ENCODE measurements around the gene ANXA2R.
"Not testable (repeated sequence)": the region's sequence is repeated elsewhere in the genome, so short reads cannot be mapped to it uniquely, and the experiment has no call there.

Gene ANXA2R

GRCh38 chr5:43040287-43041098 lies at the start of gene ANXA2R:
ANXA2R (minus strand) TSS chr5:43040319; CDS start chr5:43040046, 273 bp downstream.
- no peak for DNase-seq (ENCODE audit: low spot score)

DNA sequence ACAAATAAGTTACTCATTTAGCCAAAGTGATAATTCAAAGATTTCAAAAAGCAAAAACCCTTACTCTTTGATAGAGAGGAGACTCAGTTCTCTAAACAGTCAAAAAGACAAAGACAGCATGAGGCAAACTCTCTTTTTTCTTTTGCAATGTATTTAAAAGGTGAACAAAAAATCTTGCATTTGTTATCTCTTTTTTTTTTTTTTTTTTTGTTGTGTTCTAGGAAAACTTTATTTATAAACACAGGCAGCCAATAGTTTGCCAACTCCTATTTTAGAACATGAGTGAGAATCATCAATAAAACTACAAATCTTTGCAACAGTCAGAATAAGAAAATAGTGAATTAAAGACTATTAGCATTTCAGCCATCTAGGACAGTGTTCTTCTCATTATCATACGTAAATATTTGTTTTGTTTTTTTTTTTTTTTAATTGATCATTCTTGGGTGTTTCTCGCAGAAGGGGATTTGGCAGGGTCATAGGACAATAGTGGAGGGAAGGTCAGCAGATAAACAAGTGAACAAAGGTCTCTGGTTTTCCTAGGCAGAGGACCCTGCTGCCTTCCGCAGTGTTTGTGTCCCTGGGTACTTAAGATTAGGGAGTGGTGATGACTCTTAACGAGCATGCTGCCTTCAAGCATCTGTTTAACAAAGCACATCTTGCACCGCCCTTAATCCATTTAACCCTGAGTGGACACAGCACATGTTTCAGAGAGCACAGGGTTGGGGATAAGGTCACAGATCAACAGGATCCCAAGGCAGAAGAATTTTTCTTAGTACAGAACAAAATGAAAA lies 46.2 kb upstream of the ANXA2R start:
- DNase-seq (ENCODE audit: low spot score): not testable (repeated sequence)

DNA sequence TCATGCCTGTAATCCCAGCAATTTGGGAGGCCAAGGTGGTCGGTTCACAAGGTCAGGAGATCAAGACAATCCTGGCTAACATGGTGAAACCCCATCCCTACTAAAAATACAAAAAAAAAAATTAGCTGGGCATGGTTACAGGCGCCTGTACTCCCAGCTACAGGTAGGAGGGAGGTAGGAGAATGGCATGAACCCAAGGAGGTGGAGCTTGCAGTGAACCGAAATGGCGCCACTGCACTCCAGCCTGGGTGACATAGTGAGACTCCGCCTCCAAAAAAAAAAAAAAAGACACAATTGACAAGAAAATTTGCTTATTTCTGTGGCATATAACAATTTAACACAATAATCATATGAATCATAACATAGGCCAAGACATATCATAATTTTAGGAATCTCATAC lies 45.3 kb upstream of the ANXA2R start:
- no peak for DNase-seq (ENCODE audit: low spot score)

DNA sequence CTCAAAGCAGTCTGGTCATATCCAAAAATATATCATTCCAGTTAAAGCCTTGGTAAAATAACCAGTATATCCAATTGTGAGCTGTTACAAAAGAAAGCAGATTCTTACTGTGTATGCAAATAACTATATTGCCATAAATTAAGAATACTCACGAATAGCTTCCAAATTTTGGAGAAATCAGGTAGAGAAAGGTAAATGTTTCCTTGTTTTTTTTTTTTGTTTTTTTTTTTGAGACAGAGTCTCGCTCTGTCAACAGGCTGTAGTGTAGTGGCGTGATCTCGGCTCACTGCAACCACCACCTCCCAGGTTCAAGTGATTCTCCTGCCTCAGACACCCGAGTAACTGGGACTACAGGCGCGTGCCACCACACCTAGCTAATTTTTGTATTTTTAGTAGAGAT lies 44.3 kb upstream of the ANXA2R start:
- not testable (repeated sequence) for DNase-seq (ENCODE audit: low spot score)

DNA sequence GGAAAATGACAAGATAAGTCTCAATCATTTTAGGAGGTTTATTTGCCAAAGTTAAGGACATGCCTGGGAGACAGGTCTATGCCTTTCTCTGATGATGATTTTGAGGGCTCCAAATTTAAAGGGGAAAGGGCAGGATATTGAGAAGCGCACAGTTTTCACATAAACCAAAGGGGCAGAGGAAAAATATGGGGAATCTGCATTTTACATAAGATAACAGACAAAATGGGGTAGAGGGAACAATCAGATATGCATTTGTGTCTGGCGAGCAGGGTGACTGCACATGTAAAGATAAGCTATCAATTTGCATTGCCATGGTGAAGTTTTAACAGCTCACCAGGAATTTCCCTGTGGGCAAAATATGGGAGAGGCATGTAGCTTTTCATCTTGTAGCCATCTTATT lies 41.2 kb upstream of the ANXA2R start:
- DNase-seq (ENCODE audit: low spot score): not testable (repeated sequence)

DNA sequence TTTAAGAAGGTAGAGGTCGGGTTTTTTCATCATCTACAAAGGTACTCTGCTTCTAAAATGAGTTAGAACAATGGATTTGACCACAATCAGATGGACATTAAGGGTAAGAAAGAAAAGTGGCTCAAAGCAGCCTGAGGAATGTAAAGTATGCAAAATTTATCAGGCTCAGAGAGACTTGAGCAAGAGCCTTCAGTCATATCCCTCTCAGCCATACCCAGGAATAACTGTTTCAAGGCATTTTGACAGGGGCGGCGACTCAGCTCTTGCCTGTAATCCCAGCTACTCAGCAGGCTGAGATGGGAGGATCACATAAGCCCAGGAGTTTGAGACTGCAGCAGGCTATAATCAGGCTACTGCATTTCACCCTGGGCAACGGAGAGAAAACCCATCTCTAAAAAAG lies 38.8 kb upstream of the ANXA2R start:
- DNase-seq (ENCODE audit: low spot score): no peak

GRCh38 chr5:43077446-43078191 lies 37.5 kb upstream of the ANXA2R start:
- not testable (repeated sequence) for DNase-seq (ENCODE audit: low spot score)

DNA sequence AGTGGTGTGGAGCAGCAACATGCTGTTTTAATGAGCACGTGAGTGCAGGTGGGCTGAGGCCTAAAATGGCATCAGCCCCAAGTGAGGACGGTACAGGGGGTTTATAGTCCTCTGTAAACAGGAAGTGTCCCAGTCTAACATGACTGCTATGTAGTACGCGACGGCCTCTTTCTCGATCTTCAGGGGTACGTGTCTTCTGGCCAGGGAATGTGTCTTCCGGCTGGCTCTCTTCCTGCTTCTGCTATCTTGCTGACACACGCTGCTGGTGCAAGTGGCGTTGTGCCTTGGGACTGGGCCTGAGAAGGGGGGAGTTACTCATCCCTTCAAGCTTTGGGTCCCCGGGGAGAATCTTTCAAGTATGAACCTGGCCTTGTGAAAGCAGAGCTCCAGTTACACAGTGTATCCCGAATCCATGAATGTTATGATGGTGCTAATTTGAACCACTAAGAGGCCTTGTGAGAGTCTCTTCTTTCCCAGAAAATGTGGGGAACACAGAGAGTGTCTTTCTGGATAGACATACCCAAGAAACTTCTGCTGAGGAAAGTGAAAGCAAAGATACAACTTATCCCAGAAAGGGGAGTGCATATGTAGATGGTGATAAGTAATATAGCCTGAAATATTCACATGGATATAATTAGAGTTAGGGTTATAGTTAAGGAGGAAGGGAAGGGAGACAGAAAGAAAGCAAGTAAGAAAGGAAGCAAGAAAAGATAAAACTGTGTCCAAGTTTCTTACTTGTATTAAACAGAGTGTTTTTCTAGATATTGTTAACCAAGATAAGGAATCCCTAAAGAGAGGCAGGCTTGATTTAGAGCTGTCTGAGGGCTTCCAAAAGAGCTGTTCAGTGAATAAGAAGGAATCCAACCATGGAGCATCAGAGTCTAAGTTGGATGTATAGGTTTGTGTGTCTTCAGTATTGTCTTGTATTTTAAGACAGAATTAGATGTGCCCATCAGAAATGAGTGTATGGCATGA lies 35.5 kb upstream of the ANXA2R start:
- no peak for DNase-seq (ENCODE audit: low spot score)

GRCh38 chr5:43074987-43075318 lies 34.8 kb upstream of the ANXA2R start:
- DNase-seq (ENCODE audit: low spot score): no peak

- no peak for DNase-seq (ENCODE audit: low spot score)
Measured at GRCh38 chr5:43073597-43074546, 33.8 kb upstream of the ANXA2R start.

DNA sequence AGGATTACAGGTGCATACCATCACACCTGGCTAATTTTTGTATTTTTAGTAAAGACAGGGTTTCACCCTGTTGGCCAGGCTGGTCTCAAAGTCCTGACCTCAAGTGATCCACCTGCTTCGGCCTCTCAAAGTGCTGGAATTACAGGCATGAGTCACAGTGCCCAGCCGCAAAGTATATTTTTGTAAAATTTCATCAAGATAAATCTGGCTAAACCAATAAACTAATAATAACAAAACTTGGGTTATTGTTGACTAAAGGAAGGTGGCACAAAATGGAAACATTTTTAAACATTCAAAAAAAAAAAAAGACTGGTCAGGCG lies 29.2 kb upstream of the ANXA2R start:
- not testable (repeated sequence) for DNase-seq (ENCODE audit: low spot score)

GRCh38 chr5:43068037-43068436 lies 27.9 kb upstream of the ANXA2R start:
- no peak for DNase-seq (ENCODE audit: low spot score)

- DNase-seq (ENCODE audit: low spot score): peak; percentile 25
Measured at GRCh38 chr5:43066799-43067741, 27.0 kb upstream of the ANXA2R start.

DNA sequence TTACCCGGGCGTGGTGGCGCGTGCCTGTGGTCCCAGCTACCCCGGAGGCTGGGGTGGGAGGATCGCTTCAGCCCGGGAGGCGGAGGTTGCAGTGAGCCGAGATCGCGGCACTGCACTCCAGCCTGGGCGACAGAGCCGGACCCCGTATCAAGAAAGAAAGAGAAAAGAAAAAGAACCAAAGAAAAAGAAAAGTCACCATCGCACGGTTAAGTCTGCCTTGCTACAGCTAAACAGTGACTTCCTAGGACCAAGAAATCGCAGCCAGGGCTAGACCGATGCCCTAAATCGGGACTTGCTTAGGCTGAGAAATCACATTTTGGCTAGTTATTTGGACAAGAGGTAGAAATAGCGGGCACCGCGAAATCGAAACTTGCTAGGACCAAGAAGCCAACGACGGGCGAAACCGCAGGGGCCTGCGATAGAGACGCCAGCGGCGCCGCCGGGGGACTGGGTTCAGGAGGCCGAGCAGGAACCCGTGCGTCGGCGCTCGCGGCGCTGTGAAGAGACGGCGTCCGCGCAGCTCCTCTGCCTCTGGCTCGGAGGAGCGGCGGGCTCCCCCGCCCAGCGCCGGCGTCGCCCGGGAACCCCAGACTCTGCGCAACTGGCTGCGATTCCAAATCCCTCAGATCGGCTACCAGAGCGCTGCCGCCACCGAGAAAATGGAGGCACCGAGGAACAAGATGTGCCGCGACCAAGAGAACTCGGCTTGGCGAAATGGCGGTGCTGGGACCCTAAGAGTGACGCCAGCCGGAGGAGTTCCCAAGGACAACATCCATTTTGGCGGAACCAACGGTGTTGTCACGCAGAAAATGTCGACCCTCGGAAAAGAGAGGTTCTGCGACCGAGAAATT lies 26.1 kb upstream of the ANXA2R start:
- DNase-seq (ENCODE audit: low spot score): no peak

- no peak for DNase-seq (ENCODE audit: low spot score)
Measured at GRCh38 chr5:43065387-43065947, 25.3 kb upstream of the ANXA2R start.

DNA sequence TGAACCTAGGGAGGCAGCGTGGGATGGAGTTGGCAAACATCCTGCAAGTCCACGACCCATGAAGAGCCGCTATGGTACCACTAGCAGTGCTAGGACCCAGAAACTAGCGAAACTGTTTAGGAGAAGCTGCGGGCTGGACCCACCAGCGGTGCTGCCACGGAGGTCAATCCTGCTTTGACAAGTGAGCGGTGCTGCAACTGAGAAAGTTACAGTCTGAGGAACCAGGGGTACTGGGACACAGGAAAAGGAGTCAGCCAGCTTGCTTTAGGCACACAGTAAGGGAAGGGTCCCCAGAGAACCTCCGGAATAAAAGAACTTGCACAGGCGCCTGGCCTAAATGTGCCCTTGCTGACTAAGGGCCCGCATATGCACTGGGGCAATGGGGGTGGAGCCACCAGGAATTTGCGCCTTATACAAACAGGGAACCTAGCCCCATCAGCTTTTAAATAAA lies 23.6 kb upstream of the ANXA2R start:
- no peak for DNase-seq (ENCODE audit: low spot score)

DNA sequence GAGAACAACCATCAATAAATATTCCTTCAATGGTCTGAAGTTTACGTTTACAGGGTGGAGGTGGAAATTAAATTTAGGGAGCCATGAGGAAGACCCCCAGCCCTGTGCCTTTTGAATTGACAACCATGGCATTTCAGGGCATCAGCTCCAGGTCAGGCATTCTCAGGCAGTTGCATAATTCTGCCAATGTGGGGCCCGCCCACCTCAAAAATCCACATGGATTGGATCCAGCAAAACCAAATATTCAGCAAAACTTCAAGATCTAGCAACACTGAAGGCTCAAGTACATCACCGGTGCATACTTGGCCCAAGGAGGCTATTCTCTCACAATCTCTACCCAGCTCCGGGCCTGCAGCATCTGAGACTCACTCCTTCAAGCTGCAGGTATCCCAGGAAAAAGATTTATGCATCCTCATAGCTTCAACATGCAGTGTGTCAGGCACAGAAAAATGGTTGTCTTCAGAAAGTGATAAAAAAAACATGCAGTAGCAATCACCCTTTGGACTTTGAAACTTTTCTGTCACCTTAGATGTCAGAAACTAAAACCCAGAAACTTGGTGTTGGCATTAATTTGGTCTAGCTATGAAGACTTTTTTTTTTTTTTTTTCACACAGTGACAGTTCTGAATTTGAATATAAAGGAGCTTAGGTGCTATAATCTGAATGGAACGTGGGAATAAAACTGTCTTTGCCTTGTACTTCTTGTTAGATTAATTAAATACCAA lies 21.4 kb upstream of the ANXA2R start:
- no peak for DNase-seq (ENCODE audit: low spot score)
